Measurements from ENCODE around the gene F2RL1. TPM values are rescaled to one million over a fixed set of nuclear protein-coding genes. Genes with fewer than 3 reads are reported as not detected.

Gene F2RL1
- total RNA-seq, 1 donor = 50.9 TPM

Small RNAs within 50 kb of the gene (small RNA-seq; reads per million reads assigned to genes)
- gene RN7SL208P = not detected

Other genes with a start within 250 kb of the F2RL1 start
- gene F2RL2, start 195.6 kb upstream of the F2RL1 start, total RNA-seq = 0.27 TPM
- gene F2R, start 102.9 kb upstream of the F2RL1 start, total RNA-seq = 66.5 TPM
- gene S100Z, start 31.0 kb downstream of the F2RL1 start, total RNA-seq = 3.5 TPM
- gene CRHBP, start 134.0 kb downstream of the F2RL1 start, total RNA-seq = 430 TPM
- 22.9 TPM for gene AGGF1, start 211.4 kb downstream of the F2RL1 start, total RNA-seq

All from hematopoietic multipotent progenitor cell (in vitro differentiated cells).